Hematopoietic multipotent progenitor cell treated with erythropoietin and hydrocortisone succinate and interleukin-3 and kit ligand, for 6 days (in vitro differentiated cells): Measurements from ENCODE around the gene OIP5.
A peak's percentile ranks its signal among the peaks of the same experiment; 100 is the strongest.
"Not testable (repeated sequence)": the region's sequence is repeated elsewhere in the genome, so short reads cannot be mapped to it uniquely, and the experiment has no call there.

ENCODE experiments used
- DNase-seq: peaks from one replicate; pipeline ENCODE4 v3.0.0-alpha.2; 2015

Gene OIP5

GRCh38 chr15:41301139-41301538, 31.3 kb downstream of the OIP5 start:
- not testable (repeated sequence) for DNase-seq

- no peak for DNase-seq
These were observed 39.9 kb downstream of the OIP5 start for GRCh38 chr15:41292521-41292920.

- DNase-seq = peak; percentile 44
These were observed 41.2 kb downstream of the OIP5 start for GRCh38 chr15:41291065-41291631.

- no peak for DNase-seq
These were observed 42.4 kb downstream of the OIP5 start for GRCh38 chr15:41289953-41290352.

- DNase-seq = no peak
These were observed 43.9 kb downstream of the OIP5 start for GRCh38 chr15:41288464-41288863.

DNA sequence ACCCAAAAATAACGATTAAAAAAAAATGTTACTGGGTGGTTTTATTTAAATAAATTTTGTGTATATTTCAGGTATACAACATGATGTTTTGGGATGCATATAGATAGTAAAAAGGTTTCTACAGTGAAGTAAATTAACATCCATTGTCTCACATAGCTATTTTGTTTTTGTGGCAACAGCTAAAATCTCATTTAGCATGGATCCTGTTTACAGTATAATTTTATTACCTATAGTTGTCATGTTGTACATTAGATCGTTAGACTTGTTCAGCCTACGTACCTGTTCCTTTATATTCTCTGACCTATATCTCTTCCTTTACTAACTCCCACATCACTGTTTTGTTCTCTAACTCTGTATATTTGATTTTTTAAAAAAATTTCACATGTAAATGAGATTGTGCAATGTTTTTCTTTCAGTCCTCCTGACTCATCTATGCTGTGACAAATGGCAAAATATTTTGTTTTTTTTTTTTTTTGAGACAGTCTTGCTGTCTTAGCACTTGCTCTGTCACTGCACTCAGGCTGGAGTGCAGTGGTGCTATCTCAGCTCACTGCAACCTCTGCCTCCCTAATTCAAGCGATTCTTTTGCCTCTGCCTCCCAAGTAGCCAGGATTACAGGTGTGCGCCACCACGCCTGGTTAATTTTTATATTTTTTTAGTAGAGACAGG, 45.6 kb downstream of the OIP5 start:
- DNase-seq = peak; percentile 35

DNA sequence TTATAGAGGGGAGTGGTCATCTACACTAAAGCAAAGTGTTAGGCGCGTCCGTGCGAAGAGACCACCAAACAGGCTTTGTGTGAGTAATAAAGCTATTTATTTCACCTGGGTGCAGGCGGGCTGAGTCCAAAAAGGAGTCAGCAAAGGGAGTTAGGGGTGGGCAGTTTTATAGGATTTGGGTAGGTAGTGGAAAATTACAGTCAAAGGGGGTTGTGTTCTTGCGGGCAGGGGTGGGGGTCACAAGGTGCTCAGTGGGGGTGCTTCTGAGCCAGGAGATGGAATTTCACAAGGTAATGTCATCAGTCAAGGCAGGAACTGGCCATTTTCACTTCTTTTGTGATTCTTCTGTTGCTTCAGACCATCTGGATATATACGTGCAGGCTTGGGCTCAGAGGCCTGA, 47.1 kb downstream of the OIP5 start:
- peak; percentile 30 for DNase-seq

DNA sequence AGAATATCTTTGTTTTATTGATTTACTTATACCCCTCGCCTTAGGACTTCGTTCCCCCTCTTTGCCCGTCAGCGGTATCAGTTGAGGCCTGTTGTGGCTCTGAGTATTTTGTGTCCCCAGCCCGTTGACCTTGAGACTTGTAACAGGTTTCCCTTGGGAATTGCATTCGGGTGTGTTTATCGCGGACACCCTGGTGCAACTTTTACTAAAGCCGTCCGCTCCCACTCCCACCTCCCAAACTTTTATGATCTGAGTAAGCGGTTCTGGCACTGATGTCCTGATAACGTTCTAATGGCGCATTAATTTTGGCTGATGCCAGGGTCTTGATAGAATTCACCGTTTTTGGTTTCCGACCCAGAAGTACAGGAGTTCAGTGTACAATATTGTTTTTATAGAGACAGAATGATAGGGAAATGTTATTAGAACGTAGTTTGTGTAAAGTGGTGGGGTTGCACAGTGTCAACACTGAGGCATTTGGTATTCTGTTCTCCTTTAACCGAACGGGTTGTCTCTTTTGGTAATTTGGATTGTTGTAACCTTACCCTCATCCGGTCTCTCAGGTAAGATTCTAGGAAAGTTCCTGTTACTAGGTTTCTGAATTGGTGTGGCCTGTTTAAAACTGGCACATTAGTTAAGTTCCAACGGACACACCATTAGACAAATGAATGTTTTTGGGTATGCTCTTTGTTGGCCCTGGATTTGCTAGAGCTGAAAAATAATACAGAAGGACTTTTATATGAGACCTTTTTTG, 47.8 kb downstream of the OIP5 start:
- DNase-seq = peak; percentile 70

DNA sequence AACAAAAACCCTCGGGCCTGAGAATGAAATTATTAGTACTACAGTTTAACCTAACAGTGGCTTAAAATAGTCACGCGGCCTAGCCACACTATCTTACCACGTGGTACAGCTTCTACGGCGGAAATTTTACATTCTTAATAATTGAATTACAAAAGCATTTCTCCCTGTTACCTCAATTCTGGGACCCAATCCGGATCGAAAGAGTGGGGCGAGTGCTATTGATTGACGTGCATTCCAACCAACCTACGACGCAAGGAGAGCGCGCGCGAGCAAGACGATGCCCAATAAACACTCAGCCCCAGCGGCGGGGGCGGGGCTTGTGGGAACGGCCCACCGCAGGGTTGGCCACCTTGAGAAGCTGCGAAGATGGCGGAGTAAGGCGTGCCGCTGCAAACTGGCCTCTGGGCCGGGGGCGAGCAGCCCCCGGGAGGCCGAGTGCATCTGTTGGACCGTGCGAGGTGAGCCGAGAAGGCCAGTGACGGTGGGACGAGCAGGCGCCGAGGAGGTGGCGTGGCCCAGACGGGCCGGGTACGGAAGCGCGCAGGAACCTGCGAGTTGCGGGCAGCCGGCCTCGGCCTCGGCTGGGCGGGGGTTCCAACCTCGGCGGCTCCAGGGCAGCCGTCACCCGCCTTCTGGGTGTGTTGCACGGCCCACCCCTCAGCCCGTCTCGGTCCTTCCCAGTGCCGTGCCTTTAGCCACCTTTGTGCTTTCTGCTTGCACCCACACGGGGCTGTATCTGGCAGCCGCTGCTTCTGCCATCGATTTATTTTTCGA, 48.6 kb downstream of the OIP5 start:
- peak; percentile 99 for DNase-seq

GRCh38 chr15:41282980-41283652, 49.3 kb downstream of the OIP5 start:
- DNase-seq = not testable (repeated sequence)

GRCh38 chr15:41282436-41282835, 50.0 kb downstream of the OIP5 start:
- DNase-seq = not testable (repeated sequence)

GRCh38 chr15:41281236-41281635, 51.2 kb downstream of the OIP5 start:
- no peak for DNase-seq

DNA sequence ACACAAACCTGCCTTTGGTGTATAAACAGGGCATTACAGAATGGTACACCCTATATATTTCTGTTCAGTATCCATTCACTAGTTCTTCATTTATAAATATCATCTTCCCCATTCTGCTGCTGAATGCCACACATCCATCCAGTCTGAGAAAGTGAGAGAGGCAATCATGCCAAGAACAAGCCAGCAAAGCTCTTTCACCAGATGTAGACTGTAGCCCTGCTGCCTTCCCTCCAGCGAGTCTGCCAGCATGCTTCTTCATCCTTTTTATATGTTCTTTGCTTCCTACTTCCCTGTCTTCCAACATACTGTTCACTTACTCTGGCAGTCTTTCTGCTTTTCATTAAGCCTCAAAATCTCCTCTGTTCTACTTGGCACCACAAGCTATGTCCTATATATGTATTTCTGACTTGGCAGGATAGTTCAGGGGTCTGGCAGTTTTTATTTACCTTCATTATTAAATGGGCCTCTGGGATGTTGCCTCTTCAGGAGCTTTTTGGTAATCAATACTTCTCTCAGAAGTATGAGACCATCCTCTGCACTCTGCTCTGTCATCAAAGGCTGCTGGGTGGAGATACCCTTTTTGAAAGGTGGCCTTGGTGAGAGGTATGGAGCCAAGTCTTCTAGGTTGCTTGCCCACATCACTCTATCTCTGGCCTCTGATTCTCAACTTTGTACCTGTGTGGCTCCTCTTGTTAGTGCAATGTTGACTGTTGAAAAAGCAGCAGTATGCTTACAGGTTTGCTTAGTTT, 52.7 kb downstream of the OIP5 start:
- no peak for DNase-seq

- peak; percentile 37 for DNase-seq
These were observed 54.1 kb downstream of the OIP5 start for GRCh38 chr15:41278319-41278718.

DNA sequence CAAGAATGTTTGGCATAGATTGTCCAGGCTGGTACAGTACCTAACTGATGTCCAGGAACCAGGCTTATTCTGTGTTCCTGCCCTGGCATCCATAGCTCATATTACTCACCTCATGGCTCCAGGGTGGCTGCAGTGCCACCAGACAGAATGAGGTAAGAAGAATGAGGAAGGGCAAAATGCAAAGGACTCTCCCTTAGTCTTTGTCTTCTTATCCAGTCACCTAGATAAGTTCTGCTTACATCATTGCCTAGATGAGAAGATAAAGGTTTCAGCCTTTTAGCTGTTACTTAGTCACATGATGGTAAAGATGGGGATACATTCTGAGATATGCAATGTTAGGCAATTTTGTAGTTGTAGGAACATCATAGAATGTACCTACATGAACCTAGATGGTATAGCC, 55.6 kb downstream of the OIP5 start:
- peak; percentile 74 for DNase-seq

- DNase-seq = no peak
These were observed 62.5 kb downstream of the OIP5 start for GRCh38 chr15:41269887-41270286.

GRCh38 chr15:41263891-41264351, 68.5 kb downstream of the OIP5 start:
- no peak for DNase-seq

- DNase-seq = no peak
These were observed 69.8 kb downstream of the OIP5 start for GRCh38 chr15:41262571-41262970.

DNA sequence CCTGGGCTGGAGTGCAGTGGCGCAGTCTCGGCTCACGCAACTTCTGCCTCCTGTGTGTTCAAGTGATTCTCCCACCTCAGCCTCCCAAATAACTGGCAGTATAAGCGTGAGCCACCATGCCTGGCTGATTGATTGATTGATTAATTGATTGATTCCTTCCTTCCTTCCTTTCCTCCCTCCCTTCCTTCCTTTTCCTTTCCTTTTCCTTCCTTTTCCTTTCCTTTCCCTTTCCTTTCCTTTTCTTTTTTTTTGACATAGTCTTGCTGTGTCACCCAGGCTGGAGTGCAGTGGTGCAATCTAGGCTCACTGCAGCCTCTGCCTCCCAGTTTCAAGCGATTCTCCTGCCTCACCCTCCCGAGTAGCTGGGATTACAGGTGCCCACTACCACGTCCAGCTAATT, 71.5 kb downstream of the OIP5 start:
- not testable (repeated sequence) for DNase-seq

GRCh38 chr15:41259546-41260189, 72.7 kb downstream of the OIP5 start:
- DNase-seq = no peak
